Vagina (tissue), 2 donors: ENCODE data around the gene C1orf116.

Experiments used
- CTCF ChIP-seq, 3 experiments: fragments of 450-650 bp in 2 of 3; fragments of 200-600 bp in 1 of 3; sonication (generic) in 1 of 3; IDR thresholded peaks; one replicate each; pipeline ENCODE4 v1.5.1; 2017 to 2019; ENCODE audit warnings: antibody characterized with exemption in 3 of 3, mild to moderate bottlenecking in 2 of 3, moderate library complexity in 2 of 3
- POLR2A ChIP-seq, 2 donors: fragments of 450-650 bp; IDR thresholded peaks; one replicate each; pipeline ENCODE4 v1.6.1; 2017; ENCODE audit warnings: antibody characterized with exemption in 2 of 2, mild to moderate bottlenecking in 2 of 2, moderate library complexity in 2 of 2
- POLR2AphosphoS5 ChIP-seq, 2 donors: sonication (generic); formaldehyde crosslinking; IDR thresholded peaks; one replicate each; pipeline ENCODE4 v1.9.0; 2017; ENCODE audit warnings: antibody characterized with exemption in 2 of 2, mild to moderate bottlenecking in 2 of 2, low read depth in 1 of 2; ENCODE audit not compliant: insufficient read depth in 1 of 2

GRCh38 chr1:207073906-207074820 is 41.6 kb upstream of the C1orf116 start:
- TF ChIP-seq POLR2A (IDR thresholded peaks at IDR 0.05), result no peak
- no peak for TF ChIP-seq POLR2AphosphoS5 (IDR thresholded peaks at IDR 0.05; ENCODE audit: insufficient read depth in 1 of 2, low read depth in 1 of 2)
- TF ChIP-seq CTCF (IDR thresholded peaks at IDR 0.05), result no peak
